Subcutaneous adipose tissue (tissue), 4 donors: Measurements from ENCODE around the gene HSCB. TPM values are rescaled to one million over a fixed set of nuclear protein-coding genes. Genes with fewer than 3 reads are reported as not detected.

Experiments
- total RNA-seq, 4 donors: library from RNA; depleted of rRNA; stranded (reverse); fragments of >200 nt; gene quantifications; one replicate each; pipeline ENCODE4 v1.1.0, GENCODE V29; 2016
- TF ChIP-seq, protein P1 (sequence below): fragments of 450-650 bp; IDR thresholded peaks from one replicate; pipeline ENCODE4 v1.5.1; 2016; ENCODE audit warnings: low read depth, mild to moderate bottlenecking, control low read depth, antibody characterized with exemption, moderate library complexity

HSCB gene
- total RNA-seq, 4 donors from 2014 or later: 10.6 to 26.0 (median 20.9) TPM

DNA sequence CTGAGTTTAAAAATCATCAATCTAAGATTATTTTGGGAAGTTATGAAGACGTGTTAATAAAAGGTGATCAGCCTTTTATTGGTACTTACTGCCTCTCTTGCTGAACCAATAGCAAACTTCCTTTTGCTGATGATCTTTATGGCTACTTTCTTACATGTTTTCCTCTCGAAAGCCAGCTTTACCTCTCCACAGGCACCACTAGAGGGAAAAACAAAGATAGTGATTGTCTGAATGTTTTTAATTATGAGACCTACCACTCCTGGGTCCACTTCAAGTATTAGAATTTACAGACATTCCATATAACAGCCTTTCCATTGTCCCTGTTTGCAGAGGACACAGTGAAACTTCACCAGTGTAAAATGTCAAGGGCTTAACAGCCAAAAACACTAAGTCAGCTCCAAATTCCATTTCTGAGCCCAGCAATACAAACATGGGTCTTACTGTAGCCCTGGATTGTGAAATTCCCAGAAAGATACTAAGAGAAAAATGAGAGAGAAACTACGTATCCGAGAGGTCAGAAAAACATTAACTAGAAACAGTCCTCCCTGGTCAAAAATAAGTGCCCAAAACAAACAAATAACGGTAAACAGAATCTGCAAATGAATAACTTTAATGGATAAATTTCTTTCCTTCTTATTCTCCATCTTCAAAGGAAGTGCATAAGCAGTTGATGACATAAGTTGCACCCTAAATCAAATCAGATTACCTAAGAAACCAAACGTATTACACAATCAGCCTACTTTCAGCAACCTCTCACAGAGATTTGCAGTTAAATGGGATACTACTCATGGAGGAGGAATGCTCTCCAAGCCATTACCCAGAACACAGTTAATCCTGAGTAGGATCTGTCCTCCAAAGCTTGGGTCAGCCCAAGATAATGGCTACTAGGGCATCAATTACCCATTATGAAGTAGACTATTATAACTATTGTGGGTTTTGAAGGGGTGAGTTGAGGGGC is 29.7 kb upstream of the HSCB start:
- TF ChIP-seq, protein P1, sequence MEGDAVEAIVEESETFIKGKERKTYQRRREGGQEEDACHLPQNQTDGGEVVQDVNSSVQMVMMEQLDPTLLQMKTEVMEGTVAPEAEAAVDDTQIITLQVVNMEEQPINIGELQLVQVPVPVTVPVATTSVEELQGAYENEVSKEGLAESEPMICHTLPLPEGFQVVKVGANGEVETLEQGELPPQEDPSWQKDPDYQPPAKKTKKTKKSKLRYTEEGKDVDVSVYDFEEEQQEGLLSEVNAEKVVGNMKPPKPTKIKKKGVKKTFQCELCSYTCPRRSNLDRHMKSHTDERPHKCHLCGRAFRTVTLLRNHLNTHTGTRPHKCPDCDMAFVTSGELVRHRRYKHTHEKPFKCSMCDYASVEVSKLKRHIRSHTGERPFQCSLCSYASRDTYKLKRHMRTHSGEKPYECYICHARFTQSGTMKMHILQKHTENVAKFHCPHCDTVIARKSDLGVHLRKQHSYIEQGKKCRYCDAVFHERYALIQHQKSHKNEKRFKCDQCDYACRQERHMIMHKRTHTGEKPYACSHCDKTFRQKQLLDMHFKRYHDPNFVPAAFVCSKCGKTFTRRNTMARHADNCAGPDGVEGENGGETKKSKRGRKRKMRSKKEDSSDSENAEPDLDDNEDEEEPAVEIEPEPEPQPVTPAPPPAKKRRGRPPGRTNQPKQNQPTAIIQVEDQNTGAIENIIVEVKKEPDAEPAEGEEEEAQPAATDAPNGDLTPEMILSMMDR: no peak

DNA sequence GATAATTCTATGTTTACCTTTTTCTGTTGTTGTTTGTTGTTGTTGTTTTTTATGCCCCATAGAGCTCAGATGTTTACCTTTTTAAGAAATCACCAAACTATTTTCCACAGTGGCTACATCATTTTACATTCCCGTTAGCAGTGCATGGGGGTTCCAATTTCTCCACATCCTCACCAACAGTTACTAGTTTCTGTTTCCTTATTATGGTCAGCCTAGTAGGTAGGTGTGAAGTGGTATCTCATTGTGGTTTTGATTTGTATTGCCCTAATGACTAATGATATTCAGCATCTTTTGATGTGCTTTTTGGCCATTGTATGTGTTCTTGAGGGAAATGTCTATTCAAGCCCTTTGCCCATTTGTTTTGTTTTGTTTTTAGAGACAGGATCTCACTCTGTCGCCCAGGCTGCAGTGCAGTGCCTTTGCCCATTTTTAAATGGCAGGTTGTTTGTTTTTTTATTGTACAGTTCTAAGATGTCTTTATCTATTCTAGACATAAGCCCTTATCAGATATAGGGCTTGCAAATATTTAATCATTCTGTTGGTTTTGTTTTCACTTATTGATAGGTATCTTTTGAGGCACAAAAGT is 27.7 kb upstream of the HSCB start:
- TF ChIP-seq, protein P1: no peak

DNA sequence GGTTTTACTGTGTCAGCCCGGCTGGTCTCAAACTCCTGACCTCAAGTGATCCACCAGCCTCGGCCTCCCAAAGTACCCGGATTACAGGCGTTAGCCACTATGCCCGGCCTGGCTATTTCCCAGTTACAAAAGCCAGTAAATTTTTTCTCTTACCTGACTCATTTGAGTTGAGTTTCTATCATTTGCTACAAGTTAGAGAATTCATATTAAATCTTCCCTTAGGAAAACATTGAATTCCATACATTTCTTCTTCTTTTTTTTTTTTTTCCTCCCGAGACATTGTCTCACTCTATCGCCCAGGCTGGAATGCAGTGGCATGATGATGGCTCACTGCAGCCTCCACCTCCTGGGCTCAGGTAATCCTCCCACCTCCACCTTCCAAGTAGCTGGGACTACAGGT is 26.2 kb upstream of the HSCB start:
- TF ChIP-seq, protein P1: no peak

DNA sequence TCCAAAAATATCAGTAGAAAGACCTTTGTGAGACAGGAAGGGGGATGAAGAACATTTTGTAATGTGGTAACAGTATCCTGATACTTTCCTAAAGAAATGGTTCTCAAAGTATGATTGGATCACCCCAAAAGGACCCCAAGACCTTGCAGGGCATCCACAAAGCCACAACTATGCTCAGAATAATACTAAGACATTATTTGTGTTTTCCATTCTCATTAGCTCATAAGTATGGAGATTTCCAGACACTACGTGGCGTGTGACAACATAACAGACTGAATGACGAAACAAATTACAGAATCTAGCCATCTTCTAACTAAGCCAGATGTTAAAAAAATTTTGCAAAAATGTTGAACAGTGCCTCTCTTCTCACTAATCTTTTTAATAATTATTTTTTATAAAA is 25.2 kb upstream of the HSCB start:
- TF ChIP-seq, protein P1: no peak

DNA sequence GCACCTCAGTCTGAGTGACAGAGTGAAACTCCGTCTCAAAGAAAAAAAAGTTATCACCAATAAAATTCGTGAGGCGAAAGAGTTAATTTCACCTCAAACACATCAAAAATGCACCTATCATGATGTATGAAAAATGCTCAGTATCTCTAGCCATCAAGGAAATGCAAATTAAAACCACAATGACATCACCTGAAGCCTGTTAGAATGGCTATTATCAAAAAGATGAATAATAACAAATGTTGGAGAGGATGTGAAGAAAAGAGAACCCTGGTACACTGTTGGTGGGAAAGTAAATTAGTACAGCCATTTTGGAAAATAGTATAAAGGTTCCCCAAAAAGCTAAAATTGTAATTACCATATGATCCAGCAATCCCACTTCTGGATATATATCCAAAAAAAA is 23.8 kb upstream of the HSCB start:
- TF ChIP-seq, protein P1: no peak

DNA sequence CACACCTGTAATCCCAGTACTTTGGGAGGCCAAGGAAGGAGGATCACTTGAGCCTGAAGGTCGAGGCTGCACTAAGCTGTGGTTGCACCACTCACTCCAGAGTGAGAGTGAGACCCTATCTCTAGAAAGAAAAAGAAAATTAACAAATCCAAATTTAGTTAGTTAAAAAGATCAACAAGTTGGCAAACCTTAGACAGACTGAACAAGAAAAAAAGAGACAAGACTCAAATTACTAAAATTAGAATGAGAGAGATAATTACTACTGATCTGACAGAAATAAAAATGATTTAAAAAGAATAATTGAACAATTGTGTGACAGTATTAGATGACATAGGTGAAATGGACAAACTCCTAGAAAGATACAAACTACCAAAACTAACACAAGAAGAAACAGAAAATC is 13.8 kb upstream of the HSCB start:
- TF ChIP-seq, protein P1: no peak

DNA sequence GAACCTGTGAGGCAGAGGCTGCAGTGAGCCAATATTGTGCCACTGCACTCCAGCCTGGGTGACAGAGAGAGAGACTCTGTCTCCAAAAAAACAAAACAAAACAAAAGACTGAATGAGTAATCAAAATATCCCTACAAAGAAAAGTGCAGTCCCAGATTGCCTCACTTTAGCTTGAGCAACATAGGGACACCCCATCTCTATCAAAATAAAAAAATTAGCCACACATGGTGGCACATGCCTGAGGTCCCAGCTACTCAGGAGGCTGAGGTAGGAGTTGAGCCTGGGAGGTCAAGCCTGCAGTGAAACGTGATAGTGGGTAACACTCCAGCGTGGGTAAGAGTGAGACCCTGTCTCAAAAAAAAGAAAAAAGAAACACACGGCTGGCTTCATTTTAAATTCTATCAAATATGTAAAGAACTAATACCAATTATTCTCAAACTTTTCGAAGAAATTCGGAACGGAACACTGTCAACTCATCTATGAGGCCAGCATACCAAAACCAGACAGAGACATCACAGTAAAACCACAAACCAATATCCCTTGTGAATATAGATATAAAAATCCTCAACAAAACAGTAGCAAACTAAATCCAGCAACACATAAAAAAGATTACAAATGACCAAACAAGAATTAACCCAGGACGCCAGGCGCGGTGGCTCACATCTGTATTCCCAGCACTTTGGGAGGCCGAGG is 13.1 kb upstream of the HSCB start:
- TF ChIP-seq, protein P1: no peak
